NB4 (cell line): ENCODE results near the gene CCNY.

ENCODE experiments used
- MAX ChIP-seq: IDR thresholded peaks from 2 replicates; pipeline ENCODE4 v1.6.1; 2011; ENCODE audit warnings: low read depth, low read length
- TF ChIP-seq, protein P1 (sequence below): IDR thresholded peaks from one replicate; pipeline ENCODE4 v1.5.1; 2012; ENCODE audit warnings: low read depth, low read length

DNA sequence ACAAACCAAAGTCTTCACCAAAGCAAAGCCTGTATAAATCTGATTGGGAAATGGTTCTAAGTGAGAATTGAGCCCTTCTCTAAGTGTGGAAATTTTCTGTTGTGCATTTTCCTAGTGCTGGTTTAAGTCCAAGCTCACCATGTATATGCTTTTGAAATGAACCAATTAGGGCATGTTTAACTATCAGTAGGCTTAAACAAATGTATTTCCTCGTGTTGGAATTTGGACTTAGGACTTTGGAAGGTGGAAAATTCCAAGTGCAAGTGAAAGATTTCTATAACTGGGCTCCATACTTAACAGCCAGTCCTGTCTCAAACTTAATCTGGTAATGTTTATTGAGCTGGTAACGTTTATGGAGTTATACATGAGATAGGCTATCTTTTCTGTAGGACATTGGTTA lies 28.5 kb downstream of the CCNY start:
- TF ChIP-seq, protein P1, sequence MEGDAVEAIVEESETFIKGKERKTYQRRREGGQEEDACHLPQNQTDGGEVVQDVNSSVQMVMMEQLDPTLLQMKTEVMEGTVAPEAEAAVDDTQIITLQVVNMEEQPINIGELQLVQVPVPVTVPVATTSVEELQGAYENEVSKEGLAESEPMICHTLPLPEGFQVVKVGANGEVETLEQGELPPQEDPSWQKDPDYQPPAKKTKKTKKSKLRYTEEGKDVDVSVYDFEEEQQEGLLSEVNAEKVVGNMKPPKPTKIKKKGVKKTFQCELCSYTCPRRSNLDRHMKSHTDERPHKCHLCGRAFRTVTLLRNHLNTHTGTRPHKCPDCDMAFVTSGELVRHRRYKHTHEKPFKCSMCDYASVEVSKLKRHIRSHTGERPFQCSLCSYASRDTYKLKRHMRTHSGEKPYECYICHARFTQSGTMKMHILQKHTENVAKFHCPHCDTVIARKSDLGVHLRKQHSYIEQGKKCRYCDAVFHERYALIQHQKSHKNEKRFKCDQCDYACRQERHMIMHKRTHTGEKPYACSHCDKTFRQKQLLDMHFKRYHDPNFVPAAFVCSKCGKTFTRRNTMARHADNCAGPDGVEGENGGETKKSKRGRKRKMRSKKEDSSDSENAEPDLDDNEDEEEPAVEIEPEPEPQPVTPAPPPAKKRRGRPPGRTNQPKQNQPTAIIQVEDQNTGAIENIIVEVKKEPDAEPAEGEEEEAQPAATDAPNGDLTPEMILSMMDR: no peak
- no peak for TF ChIP-seq MAX
